ENCODE measurements around the gene HABP2. TPM values are rescaled to one million over a fixed set of nuclear protein-coding genes. Genes with fewer than 3 reads are reported as not detected.

The HABP2 gene
- total and polyA plus RNA-seq, 2 experiments from 2014 or later = 0.06 TPM; not detected in 1

- Histone ChIP-seq H3K36me3 (no peaks in the 10 kb centered on the region), H3K4me3 (no peak overlapping the region), H3K27ac (no peak overlapping the region), H3K27me3 (peaks cover 22% of the 10 kb centered on the region), H3K4me1 (ENCODE audit: low read depth) (no peaks in the 10 kb centered on the region), H3K9me3 (ENCODE audit: low read depth) (no peaks in the 10 kb centered on the region)
- TF ChIP-seq CTCF (IDR thresholded peaks at IDR 0.05; ENCODE audit: low read depth, low read length) = no peak
- no peak for DNase-seq (ENCODE audit: low read depth in 1 of 2, low spot score in 1 of 2)
Measured at GRCh38 chr10:113562069-113562468, 9.2 kb downstream of the HABP2 start.

GRCh38 chr10:113562704-113563103 lies 9.9 kb downstream of the HABP2 start:
- H3K27me3 ChIP-seq = peaks cover 16% of the 10 kb centered on the region
- TF ChIP-seq CTCF (IDR thresholded peaks at IDR 0.05; ENCODE audit: low read depth, low read length) = no peak
- no peaks in the 10 kb centered on the region for H3K4me1 ChIP-seq (ENCODE audit: low read depth)
- H3K9me3 ChIP-seq (ENCODE audit: low read depth) = no peaks in the 10 kb centered on the region
- H3K27ac ChIP-seq = no peak overlapping the region
- H3K36me3 ChIP-seq = no peaks in the 10 kb centered on the region
- no peak for DNase-seq (ENCODE audit: low read depth in 1 of 2, low spot score in 1 of 2)
- no peak overlapping the region for H3K4me3 ChIP-seq

GRCh38 chr10:113563306-113564088 lies 10.6 kb downstream of the HABP2 start:
- no peak overlapping the region for H3K27ac ChIP-seq
- H3K36me3 ChIP-seq = no peaks in the 10 kb centered on the region
- peak; percentile 76 to 83 for DNase-seq (ENCODE audit: low read depth in 1 of 2, low spot score in 1 of 2)
- H3K27me3 ChIP-seq = peaks cover 8% of the 10 kb centered on the region
- TF ChIP-seq CTCF (IDR thresholded peaks at IDR 0.05; ENCODE audit: low read depth, low read length) = peak; percentile 98
- H3K4me1 ChIP-seq (ENCODE audit: low read depth) = no peaks in the 10 kb centered on the region
- no peaks in the 10 kb centered on the region for H3K9me3 ChIP-seq (ENCODE audit: low read depth)
- no peak overlapping the region for H3K4me3 ChIP-seq

GRCh38 chr10:113565364-113565763 lies 12.5 kb downstream of the HABP2 start:
- no peak overlapping the region for H3K4me3 ChIP-seq
- no peaks in the 10 kb centered on the region for H3K9me3 ChIP-seq (ENCODE audit: low read depth)
- TF ChIP-seq CTCF (IDR thresholded peaks at IDR 0.05; ENCODE audit: low read depth, low read length) = no peak
- DNase-seq (ENCODE audit: low read depth in 1 of 2, low spot score in 1 of 2) = no peak
- no peaks in the 10 kb centered on the region for H3K27me3 ChIP-seq
- H3K36me3 ChIP-seq = no peaks in the 10 kb centered on the region
- H3K4me1 ChIP-seq (ENCODE audit: low read depth) = no peaks in the 10 kb centered on the region
- H3K27ac ChIP-seq = no peak overlapping the region

GRCh38 chr10:113566888-113567287 lies 14.0 kb downstream of the HABP2 start:
- Histone ChIP-seq H3K9me3 (ENCODE audit: low read depth) (no peaks in the 10 kb centered on the region), H3K36me3 (no peaks in the 10 kb centered on the region), H3K4me3 (no peak overlapping the region), H3K27ac (no peak overlapping the region), H3K27me3 (no peaks in the 10 kb centered on the region), H3K4me1 (ENCODE audit: low read depth) (no peaks in the 10 kb centered on the region)
- no peak for TF ChIP-seq CTCF (IDR thresholded peaks at IDR 0.05; ENCODE audit: low read depth, low read length)
- no peak for DNase-seq (ENCODE audit: low read depth in 1 of 2, low spot score in 1 of 2)
